Breast epithelium (tissue), 4 donors: ENCODE results near the gene PSMB4. TPM values are rescaled to one million over a fixed set of nuclear protein-coding genes. Genes with fewer than 3 reads are reported as not detected.
A peak's percentile ranks its signal among the peaks of the same experiment; 100 is the strongest.
"Not testable (repeated sequence)": the region's sequence is repeated elsewhere in the genome, so short reads cannot be mapped to it uniquely, and the experiment has no call there.

Experiments
- DNase-seq, 2 donors: peaks; one replicate each; pipeline ENCODE4 v3.0.0-alpha.2; 2019; ENCODE audit warnings: low spot score in 2 of 2
- H3K27ac ChIP-seq, 2 donors: fragments of 200-600 bp; sonication (generic) in 1 of 2; one replicate each; pipeline ENCODE4 v1.5.1; 2016 to 2019; ENCODE audit warnings: mild to moderate bottlenecking in 1 of 2
- H3K27me3 ChIP-seq, 2 donors: fragments of 200-600 bp; sonication (generic) in 1 of 2; one replicate each; pipeline versions ENCODE4 v1.5.1 to v1.6.0; 2017 to 2019; ENCODE audit warnings: control low read depth in 1 of 2, mild to moderate bottlenecking in 1 of 2
- H3K36me3 ChIP-seq: fragments of 200-600 bp; one replicate; pipeline ENCODE4 v1.5.1; 2019
- H3K4me1 ChIP-seq, 2 donors: fragments of 200-600 bp; sonication (generic); one replicate each; pipeline ENCODE4 v1.5.1; 2016 to 2019; ENCODE audit warnings: control low read depth in 1 of 2
- H3K4me3 ChIP-seq, 3 donors: fragments of 200-600 bp; sonication (generic); 1 replicate in 2 of 3; 2 replicates in 1 of 3; pipeline ENCODE4 v1.5.1; 2016 to 2019; ENCODE audit warnings: mild to moderate bottlenecking in 3 of 3, moderate library complexity in 2 of 3
- H3K9me3 ChIP-seq, 2 donors: fragments of 200-600 bp; sonication (generic) in 1 of 2; one replicate each; pipeline ENCODE4 v1.5.1; 2016 to 2019; ENCODE audit warnings: control low read depth in 1 of 2
- POLR2A ChIP-seq: fragments of 450-650 bp; IDR thresholded peaks from one replicate; pipeline ENCODE4 v1.6.1; 2016; ENCODE audit warnings: antibody characterized with exemption, mild to moderate bottlenecking, moderate library complexity
- POLR2AphosphoS5 ChIP-seq, 3 donors: sonication (generic); formaldehyde crosslinking; IDR thresholded peaks; one replicate each; pipeline ENCODE4 v1.6.1; 2017; ENCODE audit warnings: antibody characterized with exemption in 3 of 3
- intact Hi-C: fragments of 100-400 bp; cut with DNase I; formaldehyde crosslinking; loops from one replicate; pipeline ENCODE4 v1.15.1; 2023; ENCODE audit warnings: low total_unique reads
- total RNA-seq, 3 donors: library from RNA; depleted of rRNA; stranded (reverse); fragments of >200 nt; gene quantifications; one replicate each; pipeline ENCODE4 v1.1.0, GENCODE V29; 2016
- TF ChIP-seq, protein P1 (sequence below), 3 donors: fragments of 450-650 bp; IDR thresholded peaks; one replicate each; pipeline ENCODE4 v1.5.1; 2016 to 2017; ENCODE audit warnings: antibody characterized with exemption in 3 of 3, mild to moderate bottlenecking in 3 of 3, moderate library complexity in 3 of 3

PSMB4 gene
- 100 to 1,000 TPM; 234 to 270 (median 254) TPM for total RNA-seq

GRCh38 chr1:151399324-151400171 lies at the start of gene PSMB4:
TSS of gene PSMB4 (plus strand) at chr1:151399573. CDS start at chr1:151399588, 15 bp downstream.
- TF ChIP-seq, protein P1, sequence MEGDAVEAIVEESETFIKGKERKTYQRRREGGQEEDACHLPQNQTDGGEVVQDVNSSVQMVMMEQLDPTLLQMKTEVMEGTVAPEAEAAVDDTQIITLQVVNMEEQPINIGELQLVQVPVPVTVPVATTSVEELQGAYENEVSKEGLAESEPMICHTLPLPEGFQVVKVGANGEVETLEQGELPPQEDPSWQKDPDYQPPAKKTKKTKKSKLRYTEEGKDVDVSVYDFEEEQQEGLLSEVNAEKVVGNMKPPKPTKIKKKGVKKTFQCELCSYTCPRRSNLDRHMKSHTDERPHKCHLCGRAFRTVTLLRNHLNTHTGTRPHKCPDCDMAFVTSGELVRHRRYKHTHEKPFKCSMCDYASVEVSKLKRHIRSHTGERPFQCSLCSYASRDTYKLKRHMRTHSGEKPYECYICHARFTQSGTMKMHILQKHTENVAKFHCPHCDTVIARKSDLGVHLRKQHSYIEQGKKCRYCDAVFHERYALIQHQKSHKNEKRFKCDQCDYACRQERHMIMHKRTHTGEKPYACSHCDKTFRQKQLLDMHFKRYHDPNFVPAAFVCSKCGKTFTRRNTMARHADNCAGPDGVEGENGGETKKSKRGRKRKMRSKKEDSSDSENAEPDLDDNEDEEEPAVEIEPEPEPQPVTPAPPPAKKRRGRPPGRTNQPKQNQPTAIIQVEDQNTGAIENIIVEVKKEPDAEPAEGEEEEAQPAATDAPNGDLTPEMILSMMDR (IDR thresholded peaks at IDR 0.05) = peak in 1 of 3 donors; percentile 43
- peak; percentile 95 to 99 (median 98) for TF ChIP-seq POLR2AphosphoS5 (IDR thresholded peaks at IDR 0.05)
- TF ChIP-seq POLR2A = peak; percentile 66
- intact Hi-C loops = no loop called here

GRCh38 chr1:151350323-151350722 lies 49.0 kb upstream of the PSMB4 start:
- H3K36me3 ChIP-seq, H3K27me3 ChIP-seq, H3K27ac ChIP-seq, H3K9me3 ChIP-seq, H3K4me3 ChIP-seq, intact Hi-C loops, DNase-seq, H3K4me1 ChIP-seq: not testable (repeated sequence)

More at GRCh38 chr1:151399324-151400171, at the start of gene PSMB4:
- no peaks in the 10 kb centered on the region for H3K36me3 ChIP-seq
- H3K9me3 ChIP-seq = no peaks in the 10 kb centered on the region
- H3K4me1 ChIP-seq = peaks cover 5 to 9% of the 10 kb centered on the region in 2 donors
- H3K27ac ChIP-seq = peak within 1 kb of the TSS; percentile 89 to 96
- no peaks in the 10 kb centered on the region for H3K27me3 ChIP-seq
- peak within 1 kb of the TSS; percentile 79 to 97 (median 84) for H3K4me3 ChIP-seq
- DNase-seq = peak; percentile 79 to 88

- no peak overlapping the region for H3K27ac ChIP-seq
- DNase-seq = no peak
- no peak for TF ChIP-seq POLR2AphosphoS5 (IDR thresholded peaks at IDR 0.05)
- no peak for TF ChIP-seq POLR2A
- TF ChIP-seq, protein P1 (IDR thresholded peaks at IDR 0.05) = no peak
- intact Hi-C loops = no loop called here
- H3K36me3 ChIP-seq = no peaks in the 10 kb centered on the region
- H3K27me3 ChIP-seq = no peaks in the 10 kb centered on the region
- no peak overlapping the region for H3K4me3 ChIP-seq
- H3K9me3 ChIP-seq = peaks cover 0 to 3% of the 10 kb centered on the region in 2 donors
- H3K4me1 ChIP-seq = no peaks in the 10 kb centered on the region
Observed at GRCh38 chr1:151352021-151352718, 47.2 kb upstream of the PSMB4 start.

DNA sequence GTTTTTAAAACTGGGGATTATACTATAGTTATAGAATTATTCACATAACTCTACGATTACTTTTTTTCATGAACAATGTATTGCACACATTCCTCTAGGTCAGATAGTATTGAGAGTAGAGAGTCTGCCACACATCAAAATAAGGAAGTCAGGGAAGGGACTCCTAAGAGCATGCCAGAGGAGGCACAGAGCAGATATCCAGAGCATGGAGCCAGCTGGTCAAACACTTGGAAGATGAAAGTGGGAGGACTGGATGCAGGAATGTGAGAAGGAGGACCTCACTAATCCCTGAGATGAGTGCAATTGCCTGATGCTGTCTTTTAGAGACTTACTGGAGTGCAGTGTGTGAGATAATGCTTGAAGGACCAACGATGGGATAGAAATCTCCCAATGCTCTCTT lies 42.7 kb upstream of the PSMB4 start:
- intact Hi-C loops = no loop called here
- DNase-seq = no peak
- Histone ChIP-seq H3K27me3 (no peaks in the 10 kb centered on the region), H3K9me3 (peaks cover 0 to 3% of the 10 kb centered on the region in 2 donors), H3K4me1 (no peaks in the 10 kb centered on the region), H3K27ac (no peak overlapping the region), H3K36me3 (no peaks in the 10 kb centered on the region), H3K4me3 (no peak overlapping the region)
- TF ChIP-seq, protein P1 (IDR thresholded peaks at IDR 0.05) = no peak
- no peak for TF ChIP-seq POLR2A
- TF ChIP-seq POLR2AphosphoS5 (IDR thresholded peaks at IDR 0.05) = no peak

- Histone ChIP-seq H3K9me3 (peaks cover 9 to 14% of the 10 kb centered on the region in 2 donors), H3K27ac (no peak overlapping the region), H3K4me1 (no peaks in the 10 kb centered on the region), H3K36me3 (no peaks in the 10 kb centered on the region), H3K27me3 (no peaks in the 10 kb centered on the region), H3K4me3 (no peak overlapping the region)
- intact Hi-C loops = no loop called here
- DNase-seq = no peak
- TF ChIP-seq, protein P1 (IDR thresholded peaks at IDR 0.05) = no peak
- TF ChIP-seq POLR2A (no peak), POLR2AphosphoS5 (IDR thresholded peaks at IDR 0.05) (no peak)
Observed at GRCh38 chr1:151361883-151362282, 37.5 kb upstream of the PSMB4 start.
